HepG2 (cell line): ENCODE measurements around the gene CPEB4. TPM values are rescaled to one million over a fixed set of nuclear protein-coding genes. Genes with fewer than 3 reads are reported as not detected.

ENCODE experiments used
- ATF6 ChIP-seq: sonication (generic); formaldehyde crosslinking; conservative IDR thresholded peaks from 2 replicates; pipeline ENCODE4 v1.4.0; 2020; ENCODE audit warnings: missing genetic modification reagents
- CBX1 ChIP-seq: IDR thresholded peaks from one replicate; pipeline ENCODE4 v1.6.1; 2016; ENCODE audit warnings: antibody characterized with exemption, low read depth
- CCDC6 ChIP-seq: sonication (generic); formaldehyde crosslinking; IDR thresholded peaks from 2 replicates; pipeline ENCODE4 v1.8.1; 2022; ENCODE audit warnings: mild to moderate bottlenecking, missing genetic modification reagents, moderate library complexity
- CREM ChIP-seq, 2 experiments: sonication (generic) in 1 of 2; formaldehyde crosslinking in 1 of 2; IDR thresholded peaks; 2 replicates each; pipeline versions ENCODE4 v1.4.0 to v1.6.1; 2016 to 2020; ENCODE audit warnings: antibody characterized with exemption in 1 of 2, mild to moderate bottlenecking in 1 of 2, missing genetic modification reagents in 1 of 2
- FUBP1 ChIP-seq: sonication (generic); formaldehyde crosslinking; IDR thresholded peaks from 2 replicates; pipeline ENCODE4 v1.5.1; 2020; ENCODE audit warnings: missing genetic modification reagents, mild to moderate bottlenecking, borderline replicate concordance
- HDAC6 ChIP-seq: fragments of 200-600 bp; sonication (generic); IDR thresholded peaks from 2 replicates; pipeline ENCODE4 v1.7.0; 2017; ENCODE audit warnings: mild to moderate bottlenecking, antibody characterized with exemption, low read length, low read depth
- KAT2B ChIP-seq: fragments of 150-350 bp; IDR thresholded peaks from 2 replicates; pipeline ENCODE4 v1.6.1; 2014; ENCODE audit warnings: low read depth, low read length, borderline replicate concordance
- KDM5A ChIP-seq: fragments of 200-600 bp; sonication (generic); IDR thresholded peaks from 2 replicates; pipeline ENCODE4 v1.7.0; 2018; ENCODE audit warnings: antibody characterized with exemption, mild to moderate bottlenecking, low read length, borderline replicate concordance
- MXD1 ChIP-seq: sonication (generic); formaldehyde crosslinking; IDR thresholded peaks from 2 replicates; pipeline ENCODE4 v1.4.0; 2020; ENCODE audit warnings: mild to moderate bottlenecking, missing genetic modification reagents
- PRPF4 ChIP-seq: fragments of 200-400 bp; formaldehyde crosslinking; IDR thresholded peaks from 2 replicates; pipeline ENCODE4 v1.6.1; 2016; ENCODE audit warnings: low read length, low read depth; ENCODE audit not compliant: poor library complexity, severe bottlenecking
- RFXANK ChIP-seq: IDR thresholded peaks from 2 replicates; pipeline ENCODE4 v1.6.1; 2016
- SATB2 ChIP-seq: sonication (generic); formaldehyde crosslinking; IDR thresholded peaks from 2 replicates; pipeline ENCODE4 v1.5.0; 2020; ENCODE audit warnings: missing genetic modification reagents
- SETDB1 ChIP-seq: sonication (generic); formaldehyde crosslinking; IDR thresholded peaks from 2 replicates; pipeline ENCODE4 v1.5.1; 2020; ENCODE audit warnings: missing genetic modification reagents, mild to moderate bottlenecking, borderline replicate concordance
- SIN3A ChIP-seq: IDR thresholded peaks from 2 replicates; pipeline ENCODE4 v1.6.1; 2011; ENCODE audit warnings: low read depth, mild to moderate bottlenecking, control low read depth, low read length, borderline replicate concordance
- STAT5B ChIP-seq: sonication (generic); formaldehyde crosslinking; IDR thresholded peaks from 2 replicates; pipeline ENCODE4 v1.4.0; 2020; ENCODE audit warnings: missing genetic modification reagents
- TAF1 ChIP-seq: sonication (generic); formaldehyde crosslinking; IDR thresholded peaks from 2 replicates; pipeline ENCODE4 v1.4.0; 2020; ENCODE audit warnings: missing genetic modification reagents
- ZNF142 ChIP-seq: sonication (generic); formaldehyde crosslinking; IDR thresholded peaks from 2 replicates; pipeline ENCODE4 v1.4.0; 2020; ENCODE audit warnings: missing genetic modification reagents
- ZNF263 ChIP-seq: sonication (generic); formaldehyde crosslinking; IDR thresholded peaks from 2 replicates; pipeline ENCODE4 v1.4.0; 2020; ENCODE audit warnings: missing genetic modification reagents
- ZSCAN5A ChIP-seq: sonication (generic); formaldehyde crosslinking; IDR thresholded peaks from 2 replicates; pipeline ENCODE4 v1.8.0; 2022; ENCODE audit warnings: mild to moderate bottlenecking, missing genetic modification reagents, borderline replicate concordance
- polyA plus RNA-seq, 8 experiments: library from polyadenylated mRNA; depleted of rRNA in 3 of 8; stranded (reverse) in 7 of 8; unstranded in 1 of 8; fragments of >200 nt; fragmentation: Illumina TruSeq in 4 of 8; extraction: Trizol in 4 of 8; gene quantifications; 2 replicates each; pipeline versions ENCODE4 v1.2.1 to v1.2.3, GENCODE V29; 2011 to 2016; ENCODE audit warnings: low read depth in 4 of 8, missing spikeins in 1 of 8, mixed read lengths in 1 of 8; ENCODE audit not compliant: insufficient read depth in 1 of 8
- total RNA-seq, 5 experiments: library from RNA; depleted of rRNA; stranded (reverse); fragments of >200 nt; fragmentation: Illumina TruSeq; extraction: Trizol; gene quantifications; 2 replicates each; pipeline ENCODE4 v1.2.3, GENCODE V29; 2016; ENCODE audit warnings: low read depth in 1 of 5

Gene CPEB4
- total and polyA plus RNA-seq, 2 of the 13 experiments (the other 11 are each of a cell fraction or from before 2014, with no cell fraction given): 7.7 to 26.7 TPM

- TF ChIP-seq PRPF4: no peak
- no peak for TF ChIP-seq KDM5A
- no peak for TF ChIP-seq STAT5B (CRISPR knock-in tag)
- TF ChIP-seq CCDC6: peak; percentile 66; the same call in 1 of the 2 replicates
- TF ChIP-seq FUBP1 (CRISPR knock-in tag): no peak
- TF ChIP-seq ZNF142 (CRISPR knock-in tag): no peak
- TF ChIP-seq ZNF263 (CRISPR knock-in tag): no peak
- no peak for TF ChIP-seq ZSCAN5A (CRISPR knock-in tag)
- peak; percentile 42; the same call in 1 of the 2 replicates for TF ChIP-seq SATB2
- TF ChIP-seq KAT2B: no peak
- 0 out of 2 replicates have a peak, but pooled peaks have one; percentile 84 for TF ChIP-seq RFXANK (CRISPR knock-in tag)
- no peak for TF ChIP-seq SIN3A
- TF ChIP-seq MXD1 (CRISPR knock-in tag): no peak
- no peak for TF ChIP-seq HDAC6
- TF ChIP-seq ATF6: no peak
- TF ChIP-seq SETDB1 (CRISPR knock-in tag): no peak
- TF ChIP-seq TAF1 (CRISPR knock-in tag): no peak
- TF ChIP-seq CREM (IDR thresholded peaks at IDR 0.05): peak; percentile 84
- TF ChIP-seq CREM (CRISPR knock-in tag; IDR thresholded peaks at IDR 0.05): no peak
- no peak for TF ChIP-seq CBX1
These were observed 44.6 kb downstream of the CPEB4 start (continued) for GRCh38 chr5:173932695-173933139.
